MM.1S (cell line): ENCODE data around the gene SPPL2C.

Experiments used
- CTCF ChIP-seq: fragments of 300-600 bp; sonication (generic); IDR thresholded peaks from 2 replicates; pipeline ENCODE4 v1.5.1; 2016; ENCODE audit warnings: antibody characterized with exemption, low read length, mixed read lengths
- EZH2 ChIP-seq: fragments of 300-600 bp; sonication (generic); optimal IDR thresholded peaks from 2 replicates; pipeline ENCODE3; 2017; ENCODE audit warnings: low read depth, mild to moderate bottlenecking, antibody characterized with exemption, low read length, mixed read lengths
- EZH2phosphoT487 ChIP-seq: fragments of 300-600 bp; sonication (generic); IDR thresholded peaks from 2 replicates; pipeline ENCODE4 v1.6.1; 2018; ENCODE audit warnings: antibody characterized with exemption, low read length

- TF ChIP-seq CTCF (no peak), EZH2 (no peak), EZH2phosphoT487 (no peak)
Observed at GRCh38 chr17:45857977-45858708, 13.5 kb downstream of the SPPL2C start.
